ENCODE measurements around the gene WFDC12.
"Not testable (repeated sequence)": the region's sequence is repeated elsewhere in the genome, so short reads cannot be mapped to it uniquely, and the experiment has no call there.

WFDC12 gene

GRCh38 chr20:45124365-45124764 lies at the start of gene WFDC12:
Gene WFDC12 (minus strand): TSS chr20:45124465. CDS start chr20:45124447, 18 bp downstream.
- DNase-seq (ENCODE audit: low spot score), result no peak

GRCh38 chr20:45173522-45173921 lies 49.3 kb upstream of the WFDC12 start:
- no peak for DNase-seq (ENCODE audit: low spot score)

GRCh38 chr20:45164906-45165305 lies 40.6 kb upstream of the WFDC12 start:
- no peak for DNase-seq (ENCODE audit: low spot score)

GRCh38 chr20:45163083-45163803 lies 39.0 kb upstream of the WFDC12 start:
- no peak for DNase-seq (ENCODE audit: low spot score)

- no peak for DNase-seq (ENCODE audit: low spot score)
These were observed 33.7 kb upstream of the WFDC12 start for GRCh38 chr20:45157962-45158361.

- DNase-seq (ENCODE audit: low spot score), result no peak
These were observed 32.4 kb upstream of the WFDC12 start for GRCh38 chr20:45156713-45157112.

- DNase-seq (ENCODE audit: low spot score), result not testable (repeated sequence)
These were observed 30.5 kb upstream of the WFDC12 start for GRCh38 chr20:45154794-45155193.

- DNase-seq (ENCODE audit: low spot score), result no peak
These were observed 29.9 kb upstream of the WFDC12 start for GRCh38 chr20:45154183-45154582.

GRCh38 chr20:45153752-45154151 lies 29.5 kb upstream of the WFDC12 start:
- no peak for DNase-seq (ENCODE audit: low spot score)

- no peak for DNase-seq (ENCODE audit: low spot score)
These were observed 28.9 kb upstream of the WFDC12 start for GRCh38 chr20:45153147-45153546.

GRCh38 chr20:45152405-45152804 lies 28.1 kb upstream of the WFDC12 start:
- no peak for DNase-seq (ENCODE audit: low spot score)

GRCh38 chr20:45149062-45149461 lies 24.8 kb upstream of the WFDC12 start:
- no peak for DNase-seq (ENCODE audit: low spot score)

- no peak for DNase-seq (ENCODE audit: low spot score)
These were observed 16.6 kb upstream of the WFDC12 start for GRCh38 chr20:45140836-45141235.

GRCh38 chr20:45139733-45140375 lies 15.6 kb upstream of the WFDC12 start:
- DNase-seq (ENCODE audit: low spot score), result peak; percentile 79

- peak; percentile 62 for DNase-seq (ENCODE audit: low spot score)
These were observed 14.5 kb upstream of the WFDC12 start for GRCh38 chr20:45138561-45139300.

- DNase-seq (ENCODE audit: low spot score), result no peak
These were observed 12.6 kb upstream of the WFDC12 start for GRCh38 chr20:45136911-45137310.

- no peak for DNase-seq (ENCODE audit: low spot score)
These were observed 3.8 kb upstream of the WFDC12 start for GRCh38 chr20:45128099-45128498.

GRCh38 chr20:45121388-45121787 lies 2.9 kb downstream of the WFDC12 start:
- no peak for DNase-seq (ENCODE audit: low spot score)

GRCh38 chr20:45119556-45120266 lies 4.6 kb downstream of the WFDC12 start:
- DNase-seq (ENCODE audit: low spot score), result no peak

- no peak for DNase-seq (ENCODE audit: low spot score)
These were observed 6.2 kb downstream of the WFDC12 start for GRCh38 chr20:45118028-45118427.

- DNase-seq (ENCODE audit: low spot score), result no peak
These were observed 6.7 kb downstream of the WFDC12 start for GRCh38 chr20:45117581-45117980.

- peak; percentile 5 for DNase-seq (ENCODE audit: low spot score)
These were observed 8.4 kb downstream of the WFDC12 start for GRCh38 chr20:45115829-45116228.
